C4-2B (cell line): ENCODE data around the gene MYOCD.

ENCODE experiments used
- ZFX ChIP-seq: fragments of 450-650 bp; IDR thresholded peaks from 2 replicates; pipeline ENCODE4 v1.6.1; 2017
- TF ChIP-seq, protein P1 (sequence below): fragments of 450-650 bp; conservative IDR thresholded peaks from 2 replicates; pipeline ENCODE4 v1.5.1; 2017; ENCODE audit warnings: mild to moderate bottlenecking

DNA sequence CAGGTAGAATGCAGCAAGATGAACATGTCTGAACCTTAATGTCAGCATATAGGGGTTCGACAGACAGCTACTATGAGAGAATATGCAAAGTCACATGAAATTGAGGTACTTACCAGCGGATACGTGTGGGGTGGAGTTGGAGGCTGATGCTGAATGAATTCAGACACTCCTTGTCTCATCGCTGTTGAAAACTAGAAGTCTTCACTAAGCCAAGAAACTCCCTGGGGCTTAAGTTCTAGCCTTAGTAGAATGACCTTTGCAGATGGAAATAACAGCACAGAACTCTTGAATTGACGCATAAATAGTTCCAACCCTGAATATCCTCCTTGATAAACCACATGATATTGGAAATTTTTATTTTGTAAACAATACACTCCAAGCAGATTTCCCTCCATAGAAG lies 32.9 kb upstream of the MYOCD start:
- TF ChIP-seq, protein P1, sequence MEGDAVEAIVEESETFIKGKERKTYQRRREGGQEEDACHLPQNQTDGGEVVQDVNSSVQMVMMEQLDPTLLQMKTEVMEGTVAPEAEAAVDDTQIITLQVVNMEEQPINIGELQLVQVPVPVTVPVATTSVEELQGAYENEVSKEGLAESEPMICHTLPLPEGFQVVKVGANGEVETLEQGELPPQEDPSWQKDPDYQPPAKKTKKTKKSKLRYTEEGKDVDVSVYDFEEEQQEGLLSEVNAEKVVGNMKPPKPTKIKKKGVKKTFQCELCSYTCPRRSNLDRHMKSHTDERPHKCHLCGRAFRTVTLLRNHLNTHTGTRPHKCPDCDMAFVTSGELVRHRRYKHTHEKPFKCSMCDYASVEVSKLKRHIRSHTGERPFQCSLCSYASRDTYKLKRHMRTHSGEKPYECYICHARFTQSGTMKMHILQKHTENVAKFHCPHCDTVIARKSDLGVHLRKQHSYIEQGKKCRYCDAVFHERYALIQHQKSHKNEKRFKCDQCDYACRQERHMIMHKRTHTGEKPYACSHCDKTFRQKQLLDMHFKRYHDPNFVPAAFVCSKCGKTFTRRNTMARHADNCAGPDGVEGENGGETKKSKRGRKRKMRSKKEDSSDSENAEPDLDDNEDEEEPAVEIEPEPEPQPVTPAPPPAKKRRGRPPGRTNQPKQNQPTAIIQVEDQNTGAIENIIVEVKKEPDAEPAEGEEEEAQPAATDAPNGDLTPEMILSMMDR: no peak
- no peak for TF ChIP-seq ZFX
